ENCODE results near the gene GHSR.
A peak's percentile ranks its signal among the peaks of the same experiment; 100 is the strongest.

GHSR gene, protein sequence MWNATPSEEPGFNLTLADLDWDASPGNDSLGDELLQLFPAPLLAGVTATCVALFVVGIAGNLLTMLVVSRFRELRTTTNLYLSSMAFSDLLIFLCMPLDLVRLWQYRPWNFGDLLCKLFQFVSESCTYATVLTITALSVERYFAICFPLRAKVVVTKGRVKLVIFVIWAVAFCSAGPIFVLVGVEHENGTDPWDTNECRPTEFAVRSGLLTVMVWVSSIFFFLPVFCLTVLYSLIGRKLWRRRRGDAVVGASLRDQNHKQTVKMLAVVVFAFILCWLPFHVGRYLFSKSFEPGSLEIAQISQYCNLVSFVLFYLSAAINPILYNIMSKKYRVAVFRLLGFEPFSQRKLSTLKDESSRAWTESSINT

DNA sequence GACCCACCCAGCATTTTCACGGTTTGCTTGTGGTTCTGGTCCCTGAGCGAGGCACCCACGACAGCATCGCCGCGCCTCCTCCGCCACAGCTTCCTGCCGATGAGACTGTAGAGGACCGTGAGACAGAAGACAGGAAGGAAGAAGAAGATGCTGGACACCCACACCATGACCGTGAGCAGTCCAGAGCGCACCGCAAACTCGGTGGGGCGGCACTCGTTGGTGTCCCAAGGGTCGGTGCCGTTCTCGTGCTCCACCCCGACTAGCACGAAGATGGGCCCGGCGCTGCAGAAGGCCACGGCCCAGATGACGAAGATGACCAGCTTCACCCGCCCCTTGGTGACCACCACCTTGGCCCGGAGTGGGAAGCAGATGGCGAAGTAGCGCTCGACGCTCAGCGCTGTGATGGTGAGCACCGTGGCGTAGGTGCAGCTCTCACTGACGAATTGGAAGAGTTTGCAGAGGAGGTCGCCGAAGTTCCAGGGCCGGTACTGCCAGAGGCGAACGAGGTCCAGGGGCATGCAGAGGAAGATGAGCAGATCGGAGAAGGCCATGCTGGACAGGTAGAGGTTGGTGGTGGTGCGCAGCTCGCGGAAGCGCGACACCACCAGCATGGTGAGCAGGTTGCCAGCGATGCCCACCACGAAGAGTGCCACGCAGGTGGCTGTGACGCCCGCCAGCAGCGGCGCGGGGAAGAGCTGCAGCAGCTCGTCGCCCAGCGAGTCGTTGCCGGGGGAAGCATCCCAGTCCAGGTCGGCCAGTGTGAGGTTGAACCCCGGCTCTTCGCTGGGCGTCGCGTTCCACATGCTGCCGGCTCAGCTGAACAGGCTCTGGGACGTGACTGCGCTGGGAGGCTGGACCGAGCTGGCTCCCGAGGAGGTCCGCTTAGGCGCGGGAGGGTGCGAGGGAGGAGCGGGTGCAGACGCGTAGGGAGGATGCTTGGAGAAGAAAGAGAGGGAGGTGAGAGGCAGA is at the start of gene GHSR:
Gene GHSR, minus strand, starts transcription at position 846 of the 969 bp plus-strand sequence. Its CDS starts 43 bp downstream, at position 803.
- no peak for DNase-seq (ENCODE audit: low read depth in 3 of 3)

DNA sequence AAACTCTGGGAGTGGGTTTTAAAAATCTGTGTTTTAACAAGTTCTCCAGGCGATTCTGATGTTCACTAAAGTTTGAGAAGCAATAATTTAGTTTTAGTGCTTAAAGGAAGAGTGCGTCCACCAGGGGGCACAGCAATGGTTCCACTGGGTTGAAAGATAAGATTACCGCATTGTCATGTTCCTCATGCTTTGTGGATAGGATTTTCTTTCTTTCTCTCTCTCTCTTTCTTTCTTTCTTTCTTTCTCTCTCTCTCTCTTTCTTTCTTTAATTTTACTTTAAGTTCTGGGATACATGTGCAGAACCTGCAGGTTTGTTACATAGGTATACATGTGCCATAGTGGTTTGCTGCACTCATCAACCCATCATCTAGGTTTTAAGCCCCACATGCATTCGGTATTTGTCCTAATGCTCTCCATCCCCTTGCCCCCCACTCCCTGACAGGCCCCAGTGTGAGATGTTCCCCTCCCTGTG is 42.0 kb upstream of the GHSR start:
- peak; percentile 38 to 80 (median 60) for DNase-seq (ENCODE audit: low read depth in 3 of 3)

DNA sequence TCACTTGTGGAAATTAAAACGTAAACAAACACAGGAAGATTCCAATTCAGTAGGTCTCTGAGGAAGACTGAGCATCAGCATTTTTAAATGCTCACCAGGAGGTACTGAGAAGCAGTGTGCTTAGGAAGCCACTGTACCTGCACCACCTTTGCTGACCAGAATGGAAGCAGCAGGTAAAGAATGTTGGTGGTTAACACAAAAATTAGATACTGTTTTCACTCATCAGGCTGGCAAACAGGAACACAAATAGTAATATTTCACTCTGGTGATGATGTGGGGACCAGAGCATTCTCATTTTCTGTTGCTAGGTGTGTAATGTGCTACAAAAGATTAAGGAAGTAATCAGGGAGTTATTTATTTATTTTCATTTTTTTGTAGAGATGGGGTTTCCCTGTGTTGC is 29.9 kb upstream of the GHSR start:
- no peak for DNase-seq (ENCODE audit: low read depth in 3 of 3)

- DNase-seq (ENCODE audit: low read depth in 3 of 3) = no peak
Measured at GRCh38 chr3:172476347-172476746, 28.1 kb upstream of the GHSR start.

DNA sequence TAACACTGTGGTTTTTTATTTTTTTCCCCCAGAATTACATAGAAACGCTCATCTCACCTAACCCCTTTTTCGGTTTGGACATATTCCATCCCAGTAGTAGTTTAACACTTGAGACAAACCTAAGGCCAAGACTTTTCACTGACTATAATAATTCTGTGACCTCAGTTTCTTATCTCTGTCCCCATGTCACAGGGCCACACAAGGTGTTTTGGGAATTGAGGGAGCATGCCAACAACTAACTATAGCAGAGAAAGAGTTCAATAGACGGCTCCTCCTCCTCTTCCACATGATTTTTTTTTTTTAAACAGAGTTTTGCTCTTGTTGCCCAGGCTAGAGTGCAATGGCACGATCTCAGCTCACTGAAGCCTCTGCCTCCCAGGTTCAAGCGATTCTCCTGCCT is 27.4 kb upstream of the GHSR start:
- DNase-seq (ENCODE audit: low read depth in 3 of 3) = no peak

GRCh38 chr3:172471903-172472302 is 23.6 kb upstream of the GHSR start:
- DNase-seq (ENCODE audit: low read depth in 3 of 3) = no peak

GRCh38 chr3:172470588-172470987 is 22.3 kb upstream of the GHSR start:
- DNase-seq (ENCODE audit: low read depth in 3 of 3) = no peak

DNA sequence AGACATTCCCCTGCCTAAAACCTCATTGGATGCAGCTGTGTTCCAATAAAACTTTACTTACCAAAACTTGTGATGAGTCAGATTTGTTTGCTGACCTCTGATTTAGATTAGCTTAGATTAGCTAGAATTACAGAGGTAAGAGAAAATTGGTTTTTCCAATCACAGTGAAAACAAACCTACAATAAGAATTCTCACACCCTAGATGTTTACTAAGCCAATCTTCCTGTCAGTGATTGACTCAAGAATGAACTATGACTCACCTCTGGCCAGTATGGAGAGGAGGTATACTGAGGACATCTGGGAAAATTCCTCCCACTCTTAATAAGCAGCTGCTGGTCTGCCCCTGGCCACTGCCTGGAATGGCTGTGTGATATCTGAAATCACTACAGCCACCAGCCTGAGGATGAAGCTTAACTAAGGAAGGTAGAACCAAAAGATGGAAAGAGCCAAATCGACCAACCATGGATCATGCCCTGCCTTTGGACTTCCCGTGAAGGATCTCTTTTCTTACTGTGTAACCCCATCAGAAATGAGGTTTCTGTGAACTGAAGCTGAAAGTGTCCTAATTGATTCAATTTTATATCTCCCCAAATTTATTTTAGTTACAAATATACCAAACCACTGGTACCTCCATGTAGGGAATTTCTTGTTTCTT is 19.0 kb upstream of the GHSR start:
- no peak for DNase-seq (ENCODE audit: low read depth in 3 of 3)

- DNase-seq (ENCODE audit: low read depth in 3 of 3) = no peak
Measured at GRCh38 chr3:172466553-172467130, 18.4 kb upstream of the GHSR start.

- no peak for DNase-seq (ENCODE audit: low read depth in 3 of 3)
Measured at GRCh38 chr3:172465281-172465680, 17.0 kb upstream of the GHSR start.

DNA sequence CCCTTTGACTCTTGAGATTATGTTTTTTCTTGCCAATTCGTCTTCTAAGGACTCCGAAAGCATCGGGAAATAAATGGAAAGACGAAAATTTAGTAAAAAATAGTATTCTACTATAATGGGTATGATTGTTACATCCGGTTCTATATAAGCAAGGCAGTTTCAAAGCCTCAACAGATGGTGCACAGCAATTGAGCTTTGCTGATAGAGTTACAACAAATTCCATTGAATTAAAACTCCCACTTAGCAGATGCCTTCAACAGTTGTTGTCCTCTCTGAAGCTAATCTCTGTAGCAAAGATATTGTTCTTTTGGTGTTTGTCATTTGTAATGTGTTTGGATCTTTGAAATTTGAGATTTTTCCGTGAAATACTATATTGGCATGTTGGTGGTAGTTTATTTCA is 16.1 kb upstream of the GHSR start:
- no peak for DNase-seq (ENCODE audit: low read depth in 3 of 3)

DNA sequence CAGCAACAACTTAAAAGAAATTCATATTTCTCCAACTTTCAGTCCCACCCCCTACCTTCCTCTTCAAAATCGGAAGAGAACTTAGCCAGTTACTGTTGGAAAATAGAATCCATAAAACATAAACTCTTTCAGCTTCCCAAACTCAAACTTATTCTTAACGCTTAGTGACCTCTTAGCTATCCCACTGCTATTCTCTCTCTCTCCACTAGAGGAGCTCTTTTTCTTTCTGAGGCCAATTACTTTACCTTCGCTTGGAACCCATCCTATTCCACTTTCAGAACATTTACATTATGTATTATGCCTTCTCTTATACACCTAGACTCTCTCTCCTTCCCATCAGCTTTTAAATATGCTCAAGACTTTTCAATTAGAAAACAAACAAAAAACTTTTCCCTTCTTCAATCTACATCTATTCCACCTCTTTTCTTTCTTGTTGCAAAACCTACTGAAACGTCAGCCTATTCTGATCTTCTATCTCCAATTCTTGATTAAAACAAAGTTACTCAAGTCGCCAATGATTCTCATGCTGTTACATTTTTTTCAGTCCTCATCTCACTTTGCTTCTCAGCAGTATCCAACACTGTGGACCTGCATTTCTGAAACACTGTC is 13.4 kb upstream of the GHSR start:
- DNase-seq (ENCODE audit: low read depth in 3 of 3) = no peak

- DNase-seq (ENCODE audit: low read depth in 3 of 3) = no peak
Measured at GRCh38 chr3:172456404-172456803, 8.1 kb upstream of the GHSR start.

DNA sequence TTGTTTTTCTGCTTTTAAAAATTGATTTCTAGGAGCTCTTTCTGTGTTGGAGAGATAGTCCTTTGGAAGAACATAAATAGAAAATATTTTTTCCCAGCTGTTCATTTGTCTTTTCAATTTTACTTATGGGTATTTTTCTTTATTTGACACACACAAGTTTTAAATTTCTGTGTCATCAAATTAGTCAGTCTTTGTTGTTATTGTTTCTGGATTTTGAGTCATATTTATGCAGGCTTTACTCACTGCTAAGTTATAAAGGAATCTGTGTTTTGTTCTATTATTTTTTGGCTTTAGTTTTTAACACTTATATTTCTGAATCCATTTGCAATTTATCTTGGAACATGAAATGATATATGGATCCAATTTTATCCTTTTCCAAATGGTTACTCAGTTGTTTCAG is 5.9 kb upstream of the GHSR start:
- no peak for DNase-seq (ENCODE audit: low read depth in 3 of 3)

DNA sequence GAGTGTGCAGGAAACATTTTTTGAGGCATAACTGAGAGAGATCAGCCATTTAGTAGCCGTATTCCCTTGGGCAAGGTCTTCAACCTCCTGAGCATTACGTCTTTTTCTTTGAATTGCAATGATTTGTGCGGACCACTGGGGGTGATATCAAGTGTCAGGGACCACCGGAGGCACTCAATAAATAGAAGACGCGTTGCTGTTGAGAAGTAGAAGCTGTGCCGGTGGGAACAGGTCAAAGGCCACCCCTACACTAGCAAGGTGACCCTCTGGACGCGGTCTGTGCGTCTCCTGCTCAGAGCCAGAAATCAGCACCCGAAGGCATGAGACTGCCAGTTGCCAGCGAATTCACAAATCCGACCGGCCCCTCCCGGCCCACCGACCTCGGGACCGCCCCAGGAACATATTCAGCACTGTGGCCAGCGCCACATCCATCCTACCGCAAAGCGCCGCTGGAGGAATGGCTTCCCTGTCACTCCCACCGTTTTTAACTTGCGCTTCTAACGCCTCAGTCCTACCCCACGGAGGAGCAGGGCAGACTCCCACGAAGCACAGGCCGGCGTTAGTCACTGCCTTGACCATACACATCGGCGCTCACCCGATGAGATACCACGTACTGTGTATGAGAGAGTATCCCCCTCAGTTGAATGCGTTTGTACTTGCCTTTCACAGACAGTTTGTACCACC is 1.4 kb upstream of the GHSR start:
- no peak for DNase-seq (ENCODE audit: low read depth in 3 of 3)

DNA sequence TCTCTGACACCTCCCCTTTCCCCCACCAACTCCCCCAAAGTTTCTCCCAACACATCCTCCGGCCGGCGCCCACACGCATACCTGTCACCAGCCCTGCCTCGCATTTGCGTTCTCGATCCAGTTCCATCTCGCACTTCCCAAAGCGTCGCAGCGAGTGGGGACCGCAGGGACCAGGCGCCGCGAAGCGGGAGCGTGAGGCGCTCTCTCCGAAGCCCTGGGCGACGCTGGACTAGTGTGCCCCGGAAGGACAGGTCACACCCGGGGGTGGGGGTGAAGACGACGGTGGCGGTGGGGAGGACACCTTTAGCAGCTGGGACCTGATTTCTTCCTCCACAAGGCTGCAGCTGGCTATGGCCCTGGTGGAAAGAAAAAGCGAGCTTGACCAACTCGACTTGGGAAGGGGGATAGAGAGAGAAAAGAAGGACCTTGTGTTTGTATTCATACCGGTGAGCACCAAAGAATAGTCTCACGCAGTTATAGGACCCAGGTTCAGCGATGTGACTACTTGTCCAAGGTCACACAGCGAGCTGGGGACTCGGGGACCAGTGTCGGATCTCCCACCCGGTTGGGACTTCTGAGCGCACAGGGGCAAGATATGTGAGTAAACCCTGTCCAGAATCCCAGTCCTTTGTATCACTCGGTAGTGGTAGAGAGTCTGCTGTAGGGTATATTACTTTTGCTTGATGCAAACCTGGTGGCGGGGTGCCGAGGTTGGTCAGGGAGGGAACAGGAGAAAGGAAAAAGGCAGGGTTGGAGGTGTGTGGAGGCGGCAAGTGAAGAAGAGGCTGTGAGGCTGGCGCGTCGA is 607 bp upstream of the GHSR start:
- DNase-seq (ENCODE audit: low read depth in 3 of 3) = no peak

GRCh38 chr3:172446198-172446597 is 2.1 kb downstream of the GHSR start:
- no peak for DNase-seq (ENCODE audit: low read depth in 3 of 3)

DNA sequence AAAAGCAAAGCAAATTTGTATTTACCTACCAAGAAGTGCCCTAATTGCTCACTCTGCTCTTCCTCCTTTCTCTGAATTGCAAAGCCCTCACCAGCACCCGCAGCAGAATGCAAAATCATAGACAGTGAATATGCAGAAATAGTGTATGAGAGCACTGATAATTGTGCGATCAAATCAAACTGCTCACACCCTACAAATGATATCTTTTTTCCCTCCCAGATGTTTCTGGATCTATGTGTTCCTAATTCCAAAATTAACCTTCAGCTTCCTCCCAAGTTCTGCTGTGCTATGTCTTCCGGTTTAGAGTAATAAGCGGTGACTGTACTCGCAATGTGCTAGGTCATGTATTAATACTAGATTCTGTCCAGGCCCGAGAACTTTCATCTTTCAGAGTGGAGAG is 3.4 kb downstream of the GHSR start:
- DNase-seq (ENCODE audit: low read depth in 3 of 3) = no peak

DNA sequence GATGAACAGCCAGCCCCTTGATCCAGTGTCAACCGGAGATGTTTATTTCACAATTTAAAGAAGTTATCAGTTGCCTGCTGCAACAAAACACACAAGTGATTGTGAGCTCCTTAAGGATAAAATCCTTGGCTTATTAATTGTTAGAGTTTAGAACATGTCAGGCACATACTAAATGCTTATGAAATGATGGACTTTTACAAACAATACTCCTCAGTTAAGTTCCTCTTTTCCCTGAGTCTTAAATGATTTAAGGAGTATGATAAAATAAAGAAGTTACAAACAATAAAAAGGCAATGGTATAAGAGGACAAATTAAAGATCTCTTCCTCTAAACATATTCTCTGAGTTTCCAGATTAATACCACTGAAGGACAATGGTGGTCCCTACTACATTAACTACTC is 5.7 kb downstream of the GHSR start:
- no peak for DNase-seq (ENCODE audit: low read depth in 3 of 3)

DNA sequence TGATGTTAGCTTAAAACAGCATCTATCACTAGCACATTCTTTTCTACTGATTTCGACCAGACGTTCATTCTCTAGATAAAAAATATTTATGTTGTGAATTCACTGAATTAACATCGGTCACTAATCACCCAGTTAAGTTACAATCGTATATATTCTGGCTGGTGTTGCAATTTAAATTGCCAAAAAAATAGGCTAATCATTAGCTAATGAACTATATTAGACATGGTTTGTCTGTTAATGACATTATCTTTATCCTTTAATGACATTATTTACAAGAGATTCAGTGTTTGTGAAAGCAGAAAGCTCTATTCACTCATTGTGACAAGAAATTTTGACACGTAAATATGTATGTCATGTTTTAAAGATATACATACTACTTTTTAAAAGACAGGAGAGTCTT is 6.7 kb downstream of the GHSR start:
- DNase-seq (ENCODE audit: low read depth in 3 of 3) = no peak
